ENCODE measurements around the gene CYSLTR2. TPM values are rescaled to one million over a fixed set of nuclear protein-coding genes. Genes with fewer than 3 reads are reported as not detected.

CYSLTR2 gene
- total and polyA plus RNA-seq, 2 experiments from 2014 or later: 5.1 to 22.2 TPM

GRCh38 chr13:48621056-48621455 lies 32.7 kb upstream of the CYSLTR2 start:
- Histone ChIP-seq H2AFZ (no peak overlapping the region), H3K4me2 (no peak overlapping the region), H3K9me2 (replicated peaks; ENCODE audit: insufficient read depth) (no peaks in the 10 kb centered on the region), H3K27me3 (no peaks in the 10 kb centered on the region), H3K36me3 (replicated peaks; ENCODE audit: insufficient read depth, low read depth) (no peaks in the 10 kb centered on the region), H3K79me2 (no peaks in the 10 kb centered on the region), H3K9me3 (ENCODE audit: low read depth) (no peaks in the 10 kb centered on the region), H3K4me3 (no peak overlapping the region), H4K20me1 (ENCODE audit: insufficient read depth, poor library complexity, severe bottlenecking) (no peaks in the 10 kb centered on the region), H3K27ac (peak overlapping the region; percentile 71), H3K4me1 (ENCODE audit: insufficient read depth) (peaks cover 25% of the 10 kb centered on the region)
- no peak for DNase-seq (ENCODE audit: low spot score)
- 21% methylated on average over 3 of the region's 3 CpGs for WGBS (ENCODE audit: low lambda C conversion rate, missing lambda C conversion rate)
- TF ChIP-seq EZH2 (IDR thresholded peaks at IDR 0.05; ENCODE audit: borderline replicate concordance) (no peak), EZH2phosphoT487 (IDR thresholded peaks at IDR 0.05; ENCODE audit: low read depth, severe bottlenecking, unreplicated experiment) (no peak)
- TF ChIP-seq, protein P1, sequence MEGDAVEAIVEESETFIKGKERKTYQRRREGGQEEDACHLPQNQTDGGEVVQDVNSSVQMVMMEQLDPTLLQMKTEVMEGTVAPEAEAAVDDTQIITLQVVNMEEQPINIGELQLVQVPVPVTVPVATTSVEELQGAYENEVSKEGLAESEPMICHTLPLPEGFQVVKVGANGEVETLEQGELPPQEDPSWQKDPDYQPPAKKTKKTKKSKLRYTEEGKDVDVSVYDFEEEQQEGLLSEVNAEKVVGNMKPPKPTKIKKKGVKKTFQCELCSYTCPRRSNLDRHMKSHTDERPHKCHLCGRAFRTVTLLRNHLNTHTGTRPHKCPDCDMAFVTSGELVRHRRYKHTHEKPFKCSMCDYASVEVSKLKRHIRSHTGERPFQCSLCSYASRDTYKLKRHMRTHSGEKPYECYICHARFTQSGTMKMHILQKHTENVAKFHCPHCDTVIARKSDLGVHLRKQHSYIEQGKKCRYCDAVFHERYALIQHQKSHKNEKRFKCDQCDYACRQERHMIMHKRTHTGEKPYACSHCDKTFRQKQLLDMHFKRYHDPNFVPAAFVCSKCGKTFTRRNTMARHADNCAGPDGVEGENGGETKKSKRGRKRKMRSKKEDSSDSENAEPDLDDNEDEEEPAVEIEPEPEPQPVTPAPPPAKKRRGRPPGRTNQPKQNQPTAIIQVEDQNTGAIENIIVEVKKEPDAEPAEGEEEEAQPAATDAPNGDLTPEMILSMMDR (IDR thresholded peaks at IDR 0.05; ENCODE audit: poor library complexity): no peak

DNA sequence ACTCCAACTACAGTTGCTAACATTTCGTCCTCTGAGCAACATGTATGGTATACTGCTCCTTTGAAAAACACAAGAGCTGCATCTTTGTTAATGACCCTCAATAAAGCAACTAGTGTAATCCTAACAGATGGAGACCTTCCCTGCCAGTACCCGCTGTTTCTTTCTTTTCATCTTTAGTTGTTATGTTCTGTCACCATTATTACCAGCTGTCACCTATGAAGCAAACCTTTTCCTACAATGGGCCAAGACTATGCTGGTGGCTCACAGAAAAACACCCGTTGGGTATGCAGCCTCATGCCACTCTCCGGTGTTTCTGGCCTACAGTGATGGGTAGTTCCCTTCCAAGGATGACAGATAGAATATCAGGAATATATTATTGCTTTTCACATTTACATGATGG lies 29.7 kb upstream of the CYSLTR2 start:
- H3K27ac ChIP-seq: peak overlapping the region; percentile 89
- TF ChIP-seq, protein P1 (IDR thresholded peaks at IDR 0.05; ENCODE audit: poor library complexity): no peak
- TF ChIP-seq EZH2phosphoT487 (IDR thresholded peaks at IDR 0.05; ENCODE audit: low read depth, severe bottlenecking, unreplicated experiment): no peak
- no peaks in the 10 kb centered on the region for H3K9me2 ChIP-seq (replicated peaks; ENCODE audit: insufficient read depth)
- H3K4me1 ChIP-seq (ENCODE audit: insufficient read depth): peaks cover 37% of the 10 kb centered on the region
- no peaks in the 10 kb centered on the region for H4K20me1 ChIP-seq (ENCODE audit: insufficient read depth, poor library complexity, severe bottlenecking)
- H3K27me3 ChIP-seq: no peaks in the 10 kb centered on the region
- H3K36me3 ChIP-seq (replicated peaks; ENCODE audit: insufficient read depth, low read depth): no peaks in the 10 kb centered on the region
- no peaks in the 10 kb centered on the region for H3K79me2 ChIP-seq
- no peak overlapping the region for H3K4me2 ChIP-seq
- no peak overlapping the region for H2AFZ ChIP-seq
- no peak overlapping the region for H3K4me3 ChIP-seq
- no peaks in the 10 kb centered on the region for H3K9me3 ChIP-seq (ENCODE audit: low read depth)
- 70% methylated on average over 4 of the region's 4 CpGs for WGBS (ENCODE audit: low lambda C conversion rate, missing lambda C conversion rate)
- no peak for DNase-seq (ENCODE audit: low spot score)

DNA sequence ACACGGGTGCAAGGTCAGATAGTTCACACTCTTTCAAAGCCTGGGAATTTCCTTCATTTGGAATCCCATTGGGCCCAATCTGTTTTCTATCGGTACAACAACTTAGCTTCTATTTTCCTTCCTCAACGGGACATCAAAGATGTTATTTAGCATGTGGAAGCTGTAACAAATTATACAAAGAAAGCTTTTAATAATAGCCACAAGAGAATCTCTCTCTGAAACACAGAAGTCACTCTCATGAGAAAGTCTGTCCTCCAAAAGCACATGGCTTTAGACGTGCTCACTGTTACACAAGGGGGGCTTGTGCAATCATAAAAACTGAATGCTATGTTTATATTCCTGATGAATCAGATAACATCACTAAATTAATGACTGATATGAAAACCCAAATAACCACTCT lies 28.9 kb upstream of the CYSLTR2 start:
- WGBS (ENCODE audit: low lambda C conversion rate, missing lambda C conversion rate): 76% methylated on average over 4 of the region's 4 CpGs

More for the DNA sequence above, 28.9 kb upstream of the CYSLTR2 start:
- H3K27me3 ChIP-seq: no peaks in the 10 kb centered on the region
- no peaks in the 10 kb centered on the region for H3K36me3 ChIP-seq (replicated peaks; ENCODE audit: insufficient read depth, low read depth)
- H3K9me3 ChIP-seq (ENCODE audit: low read depth): no peaks in the 10 kb centered on the region
- no peaks in the 10 kb centered on the region for H4K20me1 ChIP-seq (ENCODE audit: insufficient read depth, poor library complexity, severe bottlenecking)
- no peaks in the 10 kb centered on the region for H3K9me2 ChIP-seq (replicated peaks; ENCODE audit: insufficient read depth)
- H3K27ac ChIP-seq: peak overlapping the region; percentile 89
- DNase-seq (ENCODE audit: low spot score): no peak
- peak overlapping the region; percentile 61 for H3K4me2 ChIP-seq
- TF ChIP-seq, protein P1 (IDR thresholded peaks at IDR 0.05; ENCODE audit: poor library complexity): no peak
- TF ChIP-seq EZH2 (IDR thresholded peaks at IDR 0.05; ENCODE audit: borderline replicate concordance): no peak
- no peak for TF ChIP-seq EZH2phosphoT487 (IDR thresholded peaks at IDR 0.05; ENCODE audit: low read depth, severe bottlenecking, unreplicated experiment)
- H3K79me2 ChIP-seq: no peaks in the 10 kb centered on the region
- H3K4me3 ChIP-seq: no peak overlapping the region
- H3K4me1 ChIP-seq (ENCODE audit: insufficient read depth): peaks cover 37% of the 10 kb centered on the region
- H2AFZ ChIP-seq: no peak overlapping the region
